Hematopoietic multipotent progenitor cell treated with erythropoietin and hydrocortisone succinate and interleukin-3 and kit ligand, for 17 days (in vitro differentiated cells): ENCODE measurements around the gene RAPGEF1.

ENCODE experiments used
- DNase-seq: peaks from one replicate; pipeline ENCODE4 v3.0.0-alpha.2; 2015; ENCODE audit warnings: low spot score

RAPGEF1 gene

GRCh38 chr9:131704988-131705387 lies 34.9 kb downstream of the RAPGEF1 start:
- no peak for DNase-seq

GRCh38 chr9:131704141-131704983 lies 35.5 kb downstream of the RAPGEF1 start:
- DNase-seq = no peak

GRCh38 chr9:131703697-131704096 lies 36.2 kb downstream of the RAPGEF1 start:
- no peak for DNase-seq

- DNase-seq = no peak
Observed at GRCh38 chr9:131702911-131703310, 37.0 kb downstream of the RAPGEF1 start.

GRCh38 chr9:131701789-131702337 lies 38.0 kb downstream of the RAPGEF1 start:
- no peak for DNase-seq

GRCh38 chr9:131701436-131701781 lies 38.5 kb downstream of the RAPGEF1 start:
- no peak for DNase-seq

- DNase-seq = no peak
Observed at GRCh38 chr9:131700765-131701435, 39.0 kb downstream of the RAPGEF1 start.

GRCh38 chr9:131700076-131700475 lies 39.8 kb downstream of the RAPGEF1 start:
- DNase-seq = no peak

- DNase-seq = no peak
Observed at GRCh38 chr9:131698618-131698985, 41.3 kb downstream of the RAPGEF1 start.

- no peak for DNase-seq
Observed at GRCh38 chr9:131697908-131698617, 41.8 kb downstream of the RAPGEF1 start.

- DNase-seq = no peak
Observed at GRCh38 chr9:131697097-131697496, 42.8 kb downstream of the RAPGEF1 start.

- no peak for DNase-seq
Observed at GRCh38 chr9:131695836-131696460, 43.9 kb downstream of the RAPGEF1 start.

GRCh38 chr9:131695366-131695765 lies 44.5 kb downstream of the RAPGEF1 start:
- DNase-seq = no peak

- no peak for DNase-seq
Observed at GRCh38 chr9:131693651-131694597, 46.0 kb downstream of the RAPGEF1 start.

- DNase-seq = no peak
Observed at GRCh38 chr9:131692612-131693562, 47.0 kb downstream of the RAPGEF1 start.

GRCh38 chr9:131691969-131692611 lies 47.8 kb downstream of the RAPGEF1 start:
- DNase-seq = no peak

- no peak for DNase-seq
Observed at GRCh38 chr9:131690941-131691573, 48.8 kb downstream of the RAPGEF1 start.

GRCh38 chr9:131690462-131690861 lies 49.4 kb downstream of the RAPGEF1 start:
- no peak for DNase-seq

GRCh38 chr9:131688377-131688776 lies 51.5 kb downstream of the RAPGEF1 start:
- DNase-seq = no peak
